ENCODE results near the gene MAP2K4.
"Not testable (repeated sequence)": the region's sequence is repeated elsewhere in the genome, so short reads cannot be mapped to it uniquely, and the experiment has no call there.

The MAP2K4 gene

DNA sequence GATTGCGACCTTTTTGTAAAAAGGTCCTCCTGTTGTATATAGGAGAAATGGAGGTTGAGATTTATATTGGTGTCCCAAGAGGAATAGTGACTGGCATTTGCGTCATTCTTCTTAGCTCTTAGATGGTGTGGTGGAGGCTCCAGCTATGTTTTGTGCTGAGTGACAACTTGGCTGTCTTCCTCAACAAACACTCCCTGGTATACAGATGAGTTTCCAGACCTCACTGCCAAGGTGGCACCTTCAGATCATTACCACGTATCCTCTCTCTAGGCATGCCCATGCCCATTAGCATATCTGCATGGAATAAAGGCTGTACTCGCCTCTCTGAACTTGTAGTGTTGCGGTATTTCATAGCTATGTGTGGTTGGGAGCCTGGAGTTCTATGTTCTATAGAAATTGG lies 120.0 kb downstream of the MAP2K4 start:
- no peak for DNase-seq (ENCODE audit: low read depth, low spot score)

GRCh38 chr17:12162187-12162586 lies 141.5 kb downstream of the MAP2K4 start:
- DNase-seq (ENCODE audit: low read depth, low spot score), result not testable (repeated sequence)

DNA sequence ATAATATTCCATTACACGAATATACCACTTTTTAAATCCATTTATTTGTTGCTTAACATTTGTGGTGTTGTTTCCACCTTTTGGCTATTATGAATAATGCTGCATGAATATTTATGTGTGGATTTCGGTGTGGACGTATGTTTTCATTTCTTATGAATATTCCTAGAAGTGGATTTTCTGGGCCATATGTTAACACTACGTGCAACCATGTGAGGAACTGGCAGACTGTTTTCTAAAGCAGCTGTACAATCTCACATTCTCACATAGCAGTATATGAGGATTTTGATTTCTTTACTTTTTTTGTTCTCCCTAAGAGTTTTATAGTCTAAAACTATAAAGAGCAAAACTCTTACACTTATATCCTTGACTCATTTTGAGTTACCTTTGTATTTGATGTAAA lies 143.4 kb downstream of the MAP2K4 start:
- DNase-seq (ENCODE audit: low read depth, low spot score), result no peak

DNA sequence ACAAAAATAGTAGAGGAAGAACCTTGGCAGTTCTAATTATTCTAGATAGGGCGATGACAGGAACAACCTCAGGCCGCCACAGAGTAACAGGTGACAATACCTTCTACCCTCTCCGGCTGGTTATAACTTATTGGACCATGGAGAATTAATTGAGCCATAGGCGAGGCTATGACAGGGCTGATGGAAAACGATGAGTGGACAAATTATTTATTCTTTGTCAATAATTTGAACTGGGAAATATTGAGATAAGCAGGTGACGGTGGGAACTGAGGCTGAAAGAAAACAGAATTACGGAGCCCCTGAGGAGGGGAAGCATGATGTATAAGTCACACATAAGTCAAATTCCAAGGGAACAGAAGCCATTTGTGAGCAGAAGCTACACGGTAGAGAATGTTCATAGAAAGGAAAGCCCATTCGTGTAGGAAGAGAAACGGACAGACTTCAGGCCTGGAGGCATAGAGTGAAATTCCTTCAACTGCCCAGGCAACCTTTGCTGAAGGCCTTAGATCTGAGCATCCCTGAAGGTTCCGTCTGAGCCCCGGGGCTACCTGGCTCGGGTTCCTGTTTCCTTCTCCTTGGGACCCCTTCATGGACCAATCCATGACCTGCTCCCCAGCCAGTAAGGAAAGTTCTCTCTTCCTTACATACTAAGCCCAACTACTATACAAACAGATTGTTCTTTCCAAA lies 158.1 kb downstream of the MAP2K4 start:
- no peak for DNase-seq (ENCODE audit: low read depth, low spot score)

DNA sequence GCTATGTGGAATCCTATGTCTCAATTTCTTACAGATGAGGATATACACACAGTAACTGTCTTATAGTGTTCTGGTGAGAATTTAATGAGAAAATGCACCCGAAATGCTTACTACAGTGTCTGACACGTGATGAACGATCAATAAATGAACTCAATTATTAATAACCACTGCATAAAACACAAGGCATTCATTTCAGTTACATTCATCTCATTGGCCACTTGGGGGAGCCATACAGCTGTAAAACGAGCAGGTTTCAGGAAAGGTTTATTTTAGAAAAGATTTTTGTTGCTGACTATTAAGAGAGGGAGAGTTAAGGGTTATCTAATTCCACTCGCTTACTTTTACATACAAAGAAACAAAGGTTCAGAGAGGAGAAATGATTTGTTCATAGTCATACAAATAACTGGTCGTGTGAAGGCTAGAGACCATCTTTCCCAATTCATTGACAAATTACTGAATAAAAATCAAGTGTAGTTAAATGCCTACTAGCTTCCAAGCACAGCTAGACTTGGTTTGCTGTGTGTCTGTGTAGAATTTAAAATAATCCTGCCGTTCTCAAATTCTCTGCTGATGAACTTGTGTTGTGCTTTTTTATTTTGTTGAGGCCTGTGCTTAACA lies 160.1 kb downstream of the MAP2K4 start:
- no peak for DNase-seq (ENCODE audit: low read depth, low spot score)

- DNase-seq (ENCODE audit: low read depth, low spot score), result no peak
These were observed 167.0 kb downstream of the MAP2K4 start for GRCh38 chr17:12187658-12188057.

DNA sequence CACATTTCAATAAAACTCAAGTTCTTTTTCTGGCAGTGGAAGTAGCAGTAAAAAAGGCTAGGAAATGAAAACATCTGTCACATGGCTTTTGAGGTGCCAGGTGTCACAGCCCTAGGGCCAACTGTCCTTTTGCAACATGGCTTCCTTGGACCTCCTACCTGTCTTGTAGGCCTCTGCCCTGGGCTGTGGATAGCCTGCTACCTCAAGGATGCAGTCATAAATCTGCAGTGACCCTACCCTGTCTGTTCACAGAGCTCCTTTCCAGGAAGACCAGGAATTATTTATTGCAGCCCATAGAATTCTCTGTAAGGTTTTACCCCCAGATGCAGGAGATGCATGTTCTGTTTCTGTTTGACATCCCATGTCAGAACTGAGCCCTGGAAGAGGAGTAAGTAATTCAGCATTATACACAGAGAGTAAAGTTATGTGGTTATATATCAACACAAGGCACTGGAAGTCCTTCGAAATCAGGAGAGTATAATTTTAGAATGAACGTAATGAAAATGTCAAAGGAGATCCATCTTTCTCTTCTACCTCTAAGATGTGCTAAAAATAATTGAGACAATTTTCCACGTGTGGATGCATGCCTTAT lies 172.6 kb downstream of the MAP2K4 start:
- DNase-seq (ENCODE audit: low read depth, low spot score), result no peak

All from activated CD4-positive, CD25-positive, alpha-beta regulatory T cell treated with anti-CD3 and anti-CD28 coated beads, Interleukin-2, amount 50 U/mL, for 16 hours (primary cell).